Measurements from ENCODE around the gene CLMN. TPM values are rescaled to one million over a fixed set of nuclear protein-coding genes. Genes with fewer than 3 reads are reported as not detected.
A peak's percentile ranks its signal among the peaks of the same experiment; 100 is the strongest.

CLMN gene
- total RNA-seq, 1 donor from 2014 or later: 19.6 TPM

DNA sequence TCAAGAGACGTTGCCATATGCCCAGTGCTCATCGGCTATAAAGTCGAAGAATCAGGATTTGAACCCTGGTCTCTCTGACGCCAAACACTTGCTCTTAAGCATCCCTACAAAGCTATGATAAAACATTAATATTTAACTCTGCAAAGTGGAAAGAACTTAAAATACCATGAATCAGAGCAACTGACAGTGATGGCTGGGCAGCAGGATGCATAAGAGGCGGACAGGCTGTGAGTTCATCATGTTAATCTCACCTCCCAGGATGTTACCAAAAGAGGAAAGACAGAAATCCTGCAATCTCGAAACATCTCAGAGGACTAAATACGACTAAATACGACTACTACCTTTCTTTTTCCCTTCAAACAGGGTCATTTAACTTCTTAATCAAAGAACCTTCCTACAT is 168.1 kb downstream of the CLMN start:
- Histone ChIP-seq H3K9me3 (no peaks in the 10 kb centered on the region), H3K4me1 (peaks cover 91% of the 10 kb centered on the region), H3K36me3 (no peaks in the 10 kb centered on the region), H3K27me3 (no peaks in the 10 kb centered on the region), H3K4me3 (no peak overlapping the region), H3K27ac (no peak overlapping the region)
- DNase-seq (ENCODE audit: extremely low spot score in 2 of 2): no peak
- intact Hi-C loops (cut with DNase I): no loop called here
- TF ChIP-seq, protein P1, sequence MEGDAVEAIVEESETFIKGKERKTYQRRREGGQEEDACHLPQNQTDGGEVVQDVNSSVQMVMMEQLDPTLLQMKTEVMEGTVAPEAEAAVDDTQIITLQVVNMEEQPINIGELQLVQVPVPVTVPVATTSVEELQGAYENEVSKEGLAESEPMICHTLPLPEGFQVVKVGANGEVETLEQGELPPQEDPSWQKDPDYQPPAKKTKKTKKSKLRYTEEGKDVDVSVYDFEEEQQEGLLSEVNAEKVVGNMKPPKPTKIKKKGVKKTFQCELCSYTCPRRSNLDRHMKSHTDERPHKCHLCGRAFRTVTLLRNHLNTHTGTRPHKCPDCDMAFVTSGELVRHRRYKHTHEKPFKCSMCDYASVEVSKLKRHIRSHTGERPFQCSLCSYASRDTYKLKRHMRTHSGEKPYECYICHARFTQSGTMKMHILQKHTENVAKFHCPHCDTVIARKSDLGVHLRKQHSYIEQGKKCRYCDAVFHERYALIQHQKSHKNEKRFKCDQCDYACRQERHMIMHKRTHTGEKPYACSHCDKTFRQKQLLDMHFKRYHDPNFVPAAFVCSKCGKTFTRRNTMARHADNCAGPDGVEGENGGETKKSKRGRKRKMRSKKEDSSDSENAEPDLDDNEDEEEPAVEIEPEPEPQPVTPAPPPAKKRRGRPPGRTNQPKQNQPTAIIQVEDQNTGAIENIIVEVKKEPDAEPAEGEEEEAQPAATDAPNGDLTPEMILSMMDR (IDR thresholded peaks at IDR 0.05): no peak
- TF ChIP-seq POLR2AphosphoS5 (IDR thresholded peaks at IDR 0.05; ENCODE audit: insufficient read depth in 1 of 2, low read depth in 1 of 2) (no peak), POLR2A (IDR thresholded peaks at IDR 0.05) (no peak)

DNA sequence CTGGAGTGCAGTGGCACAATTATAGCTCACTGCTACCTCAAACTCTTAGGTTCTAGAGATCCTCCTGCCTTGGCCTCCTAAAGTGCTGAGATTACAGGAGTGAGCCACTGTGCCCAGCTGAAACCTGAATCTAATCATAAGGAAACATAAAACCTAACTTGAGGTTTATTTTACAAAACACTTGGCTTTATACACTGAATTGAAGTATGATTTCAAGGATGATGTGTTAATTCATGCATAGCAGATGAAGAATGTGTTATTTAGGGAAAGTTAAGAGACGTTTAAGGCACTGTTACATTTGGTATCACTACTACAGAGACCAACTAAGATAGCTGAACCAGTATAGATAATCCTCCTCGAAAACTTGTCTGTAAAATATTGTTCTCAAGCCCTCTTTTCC is 168.8 kb downstream of the CLMN start:
- intact Hi-C loops (cut with DNase I): no loop called here
- no peak overlapping the region for H3K27ac ChIP-seq

DNA sequence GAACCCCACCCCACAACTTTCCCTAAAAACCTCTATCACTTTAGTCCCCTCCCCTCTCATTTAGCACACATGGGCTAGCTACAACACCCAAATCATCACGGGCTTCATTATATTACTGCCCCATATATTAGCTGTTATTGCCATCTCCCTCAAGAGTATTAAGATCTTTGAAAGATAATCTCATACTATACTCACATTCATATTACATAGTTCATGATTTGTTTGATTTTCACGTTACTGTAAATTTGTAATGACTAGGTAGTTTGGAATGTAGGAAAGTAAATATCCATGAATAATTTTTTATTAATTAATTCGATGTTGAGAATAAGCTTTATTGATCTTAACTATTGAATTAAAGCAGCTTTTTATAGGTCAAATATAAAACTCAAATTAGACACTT is 170.3 kb downstream of the CLMN start:
- no peak overlapping the region for H3K27ac ChIP-seq
- no peak overlapping the region for H3K4me3 ChIP-seq
- H3K36me3 ChIP-seq: no peaks in the 10 kb centered on the region
- H3K9me3 ChIP-seq: no peaks in the 10 kb centered on the region
- intact Hi-C loops (cut with DNase I): no loop called here
- DNase-seq (ENCODE audit: extremely low spot score in 2 of 2): no peak
- H3K4me1 ChIP-seq: peaks cover 83% of the 10 kb centered on the region
- no peak for TF ChIP-seq POLR2AphosphoS5 (IDR thresholded peaks at IDR 0.05; ENCODE audit: insufficient read depth in 1 of 2, low read depth in 1 of 2)
- TF ChIP-seq, protein P1 (IDR thresholded peaks at IDR 0.05): no peak
- TF ChIP-seq POLR2A (IDR thresholded peaks at IDR 0.05): no peak
- no peaks in the 10 kb centered on the region for H3K27me3 ChIP-seq

More for the DNA sequence above, 168.8 kb downstream of the CLMN start:
- Histone ChIP-seq H3K4me1 (peaks cover 94% of the 10 kb centered on the region), H3K4me3 (no peak overlapping the region), H3K9me3 (no peaks in the 10 kb centered on the region), H3K36me3 (no peaks in the 10 kb centered on the region), H3K27me3 (no peaks in the 10 kb centered on the region)
- TF ChIP-seq POLR2AphosphoS5 (IDR thresholded peaks at IDR 0.05; ENCODE audit: insufficient read depth in 1 of 2, low read depth in 1 of 2) (no peak), POLR2A (IDR thresholded peaks at IDR 0.05) (no peak)
- TF ChIP-seq, protein P1 (IDR thresholded peaks at IDR 0.05): no peak
- no peak for DNase-seq (ENCODE audit: extremely low spot score in 2 of 2)

GRCh38 chr14:95147597-95147996 is 172.1 kb downstream of the CLMN start:
- intact Hi-C loops (cut with DNase I): no loop called here
- peaks cover 83% of the 10 kb centered on the region for H3K4me1 ChIP-seq
- no peak overlapping the region for H3K27ac ChIP-seq

GRCh38 chr14:95146079-95146771 is 173.5 kb downstream of the CLMN start:
- H3K36me3 ChIP-seq: no peaks in the 10 kb centered on the region
- no peaks in the 10 kb centered on the region for H3K27me3 ChIP-seq
- TF ChIP-seq POLR2AphosphoS5 (IDR thresholded peaks at IDR 0.05; ENCODE audit: insufficient read depth in 1 of 2, low read depth in 1 of 2): peak in 1 of 2 donors; percentile 64
- TF ChIP-seq, protein P1 (IDR thresholded peaks at IDR 0.05): no peak
- DNase-seq (ENCODE audit: extremely low spot score in 2 of 2): no peak
- peak overlapping the region; percentile 28 for H3K27ac ChIP-seq
- intact Hi-C loops (cut with DNase I): no loop called here
- H3K4me3 ChIP-seq: no peak overlapping the region
- H3K9me3 ChIP-seq: no peaks in the 10 kb centered on the region
- peaks cover 83% of the 10 kb centered on the region for H3K4me1 ChIP-seq

More at GRCh38 chr14:95147597-95147996, 172.1 kb downstream of the CLMN start:
- no peak overlapping the region for H3K4me3 ChIP-seq
- no peaks in the 10 kb centered on the region for H3K27me3 ChIP-seq
- H3K36me3 ChIP-seq: no peaks in the 10 kb centered on the region
- H3K9me3 ChIP-seq: no peaks in the 10 kb centered on the region
- TF ChIP-seq POLR2AphosphoS5 (IDR thresholded peaks at IDR 0.05; ENCODE audit: insufficient read depth in 1 of 2, low read depth in 1 of 2) (no peak), POLR2A (IDR thresholded peaks at IDR 0.05) (no peak)
- TF ChIP-seq, protein P1 (IDR thresholded peaks at IDR 0.05): no peak
- no peak for DNase-seq (ENCODE audit: extremely low spot score in 2 of 2)

All from vagina (tissue), 2 donors.